ENCODE measurements around the gene ASPN.

Gene ASPN

DNA sequence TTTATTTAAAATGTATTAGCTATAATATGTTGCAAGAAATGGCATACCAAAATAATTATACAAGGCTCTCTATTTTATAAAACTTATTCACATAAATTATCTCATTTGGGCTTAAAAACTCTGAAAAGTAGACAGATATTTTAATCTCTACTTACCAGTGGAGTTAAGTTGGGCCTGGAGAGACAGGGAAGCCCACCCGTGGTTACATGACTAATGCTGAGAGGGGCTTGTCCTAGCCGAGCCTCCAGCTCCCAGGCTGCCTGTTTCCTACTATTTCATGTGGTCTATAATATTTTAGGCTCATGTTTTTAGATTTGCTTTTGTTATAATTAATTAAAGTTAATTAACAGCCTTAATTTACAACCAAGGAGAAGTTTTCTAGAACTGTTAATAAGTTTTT is 20.9 kb upstream of the ASPN start:
- DNase-seq, result no peak

DNA sequence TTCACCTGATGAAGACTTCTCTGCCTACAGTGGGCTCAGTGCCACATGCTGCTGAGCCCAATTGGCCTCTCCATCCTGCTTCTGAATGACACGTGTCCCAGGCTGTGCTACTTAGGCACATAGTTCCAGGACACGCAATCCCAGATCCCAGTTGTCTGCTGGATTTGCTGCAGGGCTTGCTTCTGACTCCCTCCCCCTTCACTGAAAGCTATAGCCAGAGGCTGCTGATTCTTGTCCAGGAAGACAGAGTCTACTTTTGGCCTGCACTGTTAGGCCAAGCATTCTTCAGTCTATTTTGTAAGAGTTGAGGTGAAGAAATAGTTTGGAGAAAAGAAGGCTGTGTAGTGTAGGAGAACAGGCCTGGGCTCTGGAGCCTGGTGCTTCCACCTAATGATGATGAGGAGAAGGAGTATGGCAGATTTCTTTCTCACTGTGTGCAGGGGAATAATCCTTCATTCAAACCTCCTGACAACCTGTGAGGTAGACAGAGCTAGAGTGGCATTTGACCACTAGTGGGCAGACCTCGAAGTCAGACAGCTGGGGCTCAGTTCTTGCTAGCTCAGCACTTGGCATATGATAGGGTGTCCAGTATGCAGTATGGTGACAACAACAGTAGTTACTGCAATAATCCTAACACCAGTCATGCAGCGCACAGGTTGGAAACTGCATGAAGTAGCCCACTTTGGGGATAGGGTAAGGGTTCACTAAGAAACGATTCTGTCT is 19.5 kb upstream of the ASPN start:
- no peak for DNase-seq

GRCh38 chr9:92500725-92501124 is 18.4 kb upstream of the ASPN start:
- no peak for DNase-seq

DNA sequence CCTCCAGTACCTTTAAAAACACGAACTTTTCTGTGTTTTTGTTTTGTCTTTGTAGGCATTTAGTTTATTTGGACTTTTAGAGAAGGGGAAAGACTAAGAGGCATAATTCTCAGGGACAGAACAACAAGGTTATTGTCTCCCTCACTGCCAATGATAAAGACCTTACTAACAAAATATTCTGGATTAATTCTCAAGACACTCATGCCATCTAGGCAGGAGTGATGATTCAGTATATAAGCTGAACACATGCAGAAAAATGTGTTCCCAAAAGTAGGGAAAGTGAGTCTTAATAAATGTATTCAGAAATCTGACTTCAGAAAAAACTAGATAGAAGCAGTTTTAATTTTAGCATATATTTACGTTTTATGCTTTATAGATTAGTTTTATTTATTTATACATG is 17.4 kb upstream of the ASPN start:
- DNase-seq, result no peak

DNA sequence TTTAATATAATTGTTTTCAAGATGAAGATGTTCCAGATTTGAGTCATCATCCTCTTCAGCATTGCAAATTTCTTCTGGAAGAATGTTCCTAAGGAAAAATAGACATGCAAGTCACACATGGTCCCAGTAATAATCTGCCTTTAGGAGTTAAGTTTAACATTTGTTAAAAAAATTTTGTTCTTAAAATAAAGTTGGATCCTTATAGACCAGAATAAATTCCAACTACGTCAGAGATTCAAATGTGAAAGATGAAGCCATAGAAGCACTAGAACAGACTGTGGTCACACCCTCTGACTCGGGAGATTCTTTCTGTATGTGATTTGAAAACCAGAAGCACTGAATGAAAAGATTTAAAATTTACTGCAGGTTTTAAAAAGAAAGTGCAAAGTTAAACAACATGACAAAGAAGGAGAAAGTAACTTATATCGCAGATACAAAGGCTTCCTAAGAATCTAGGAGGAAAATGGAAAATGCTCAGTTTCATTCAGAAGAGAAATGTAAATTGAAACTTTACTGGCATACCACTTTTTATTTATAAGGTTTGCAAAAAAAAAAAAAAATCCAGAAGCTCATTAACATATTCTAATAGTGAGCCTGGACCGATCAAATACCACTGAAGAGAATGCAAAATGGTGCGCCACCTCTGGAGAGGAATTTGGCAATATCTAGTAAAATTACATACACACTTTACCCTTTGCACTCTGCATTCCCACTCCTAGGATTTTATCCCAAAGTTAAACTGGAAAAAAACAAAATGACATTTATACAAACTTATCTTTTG is 14.3 kb upstream of the ASPN start:
- DNase-seq, result no peak

DNA sequence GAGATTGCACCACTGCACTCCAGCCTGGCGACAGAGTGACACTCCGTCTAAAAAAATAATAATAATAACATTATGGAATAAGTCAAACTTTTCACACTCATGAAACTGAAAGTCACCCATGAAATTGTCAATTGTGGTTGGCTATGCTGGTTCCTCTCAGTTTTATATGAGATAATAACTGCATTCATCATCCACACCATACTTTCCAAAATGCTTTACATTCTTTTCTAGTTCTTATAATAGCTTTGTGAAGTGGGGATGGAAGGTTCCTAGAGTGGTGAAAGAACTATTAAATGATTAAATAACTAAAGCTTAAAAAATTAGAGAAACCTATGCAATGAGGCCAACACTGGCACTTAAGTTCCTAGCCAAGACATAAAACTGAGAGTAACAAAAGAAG is 12.6 kb upstream of the ASPN start:
- no peak for DNase-seq

DNA sequence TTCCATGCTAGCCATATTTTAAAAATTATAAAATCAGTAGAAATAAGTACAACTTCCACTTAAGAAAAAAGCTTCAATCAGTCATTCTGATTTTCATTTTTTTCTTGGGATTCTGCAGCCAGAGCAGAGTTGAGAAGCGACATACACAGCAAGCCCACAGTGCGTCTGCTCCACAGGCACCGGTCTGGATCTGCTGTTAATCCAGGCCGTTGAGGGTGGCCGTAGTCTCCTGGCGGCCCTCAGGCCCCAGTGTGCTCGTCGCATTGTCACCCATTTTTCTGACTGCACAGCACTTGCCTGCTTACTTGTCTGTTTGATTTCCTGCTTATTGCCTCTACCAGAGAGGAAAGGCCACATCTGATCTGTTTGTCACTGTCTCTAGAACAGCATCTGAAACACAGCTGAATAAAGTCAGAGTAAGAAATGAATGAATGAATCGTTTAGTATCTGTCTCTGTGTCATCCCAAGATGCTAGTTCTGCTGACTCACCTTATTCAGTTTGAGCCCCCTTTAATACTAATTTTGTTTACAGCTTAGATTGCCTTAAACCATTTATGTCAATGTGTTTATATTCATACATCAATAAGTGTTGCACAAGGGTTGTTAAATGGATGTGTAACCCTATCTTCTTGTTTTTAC is 11.6 kb upstream of the ASPN start:
- DNase-seq, result no peak

DNA sequence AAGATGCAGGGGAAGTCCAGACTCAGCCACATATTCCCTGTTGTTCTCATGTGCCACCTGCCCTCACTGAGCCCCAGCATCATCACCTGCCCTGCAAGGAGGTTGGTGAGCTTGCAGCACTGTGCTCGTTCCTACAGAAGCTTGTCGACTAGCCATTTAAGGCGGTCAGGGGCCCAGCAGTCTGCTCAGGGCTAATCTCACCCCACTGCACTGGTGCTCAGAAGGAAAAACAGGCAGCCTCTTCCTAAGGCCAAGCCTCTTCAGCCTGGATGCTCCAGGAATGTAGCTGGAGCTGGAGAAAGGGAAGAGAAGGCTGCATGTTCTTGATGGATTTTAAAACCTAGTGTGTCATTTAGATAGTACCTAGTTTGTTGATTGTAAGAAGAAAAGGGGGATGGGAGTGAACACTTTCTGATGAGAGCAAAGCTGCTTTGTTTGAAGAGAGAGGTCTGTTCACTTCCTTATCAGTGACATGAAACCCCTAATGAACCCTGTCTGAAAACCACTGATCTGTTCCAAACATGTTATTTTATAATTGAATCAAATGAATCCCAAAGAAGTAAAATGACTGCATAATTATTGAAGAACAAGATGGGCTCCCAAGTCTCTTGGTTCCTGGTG is 10.6 kb upstream of the ASPN start:
- no peak for DNase-seq

GRCh38 chr9:92488681-92489550 is 6.6 kb upstream of the ASPN start:
- no peak for DNase-seq

GRCh38 chr9:92486371-92486770 is 4.1 kb upstream of the ASPN start:
- DNase-seq, result no peak

- no peak for DNase-seq
Observed at GRCh38 chr9:92484563-92484962, 2.3 kb upstream of the ASPN start.

GRCh38 chr9:92483627-92484545 is 1.6 kb upstream of the ASPN start:
- no peak for DNase-seq

DNA sequence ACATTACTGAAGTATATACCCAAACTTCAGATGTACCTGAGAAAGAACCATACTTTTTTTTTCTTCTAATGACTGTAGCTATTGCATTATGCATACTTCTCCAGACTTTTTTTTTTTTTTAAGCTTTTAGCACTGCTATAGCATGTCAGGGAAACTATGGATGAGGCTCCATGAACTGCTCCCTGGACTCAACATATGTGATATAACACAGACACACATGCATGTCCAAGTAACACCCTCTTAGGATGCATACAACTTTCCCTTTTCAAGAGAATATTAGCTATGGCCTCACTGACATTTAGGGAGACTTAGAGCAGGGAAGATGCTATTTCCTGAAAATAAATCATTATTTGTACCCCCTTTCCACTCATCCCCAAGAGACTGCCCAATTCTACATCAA is 499 bp upstream of the ASPN start:
- no peak for DNase-seq

DNA sequence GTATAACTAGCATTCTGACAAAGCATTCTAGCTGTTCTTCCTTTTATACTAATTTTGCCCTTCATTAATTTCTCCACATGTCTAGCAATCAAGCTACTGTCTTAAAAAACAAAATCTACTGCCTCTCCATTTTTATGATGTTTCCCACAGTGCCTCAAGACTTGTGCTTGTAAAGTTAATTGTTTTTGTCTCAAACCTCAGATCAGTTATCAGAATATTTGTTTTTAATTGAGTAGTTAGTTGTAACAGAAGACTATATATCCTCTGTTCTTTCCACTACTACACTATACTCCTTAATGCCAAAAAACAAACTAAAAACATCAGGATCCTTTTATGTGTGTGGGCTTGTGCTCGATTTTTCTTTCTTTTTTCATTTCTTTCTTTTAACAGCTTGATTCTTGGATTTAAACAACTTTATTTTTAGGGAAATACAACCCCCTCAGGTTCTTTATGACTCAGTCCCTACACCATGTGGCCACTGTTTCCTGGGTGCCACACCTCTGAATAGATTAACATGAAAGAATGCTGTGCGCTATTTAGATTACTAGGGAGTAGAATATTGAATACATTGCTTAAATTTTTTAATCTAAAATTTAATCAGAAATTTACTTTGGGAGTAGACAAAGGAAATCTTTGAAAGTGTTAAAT is 1.2 kb downstream of the ASPN start:
- no peak for DNase-seq

DNA sequence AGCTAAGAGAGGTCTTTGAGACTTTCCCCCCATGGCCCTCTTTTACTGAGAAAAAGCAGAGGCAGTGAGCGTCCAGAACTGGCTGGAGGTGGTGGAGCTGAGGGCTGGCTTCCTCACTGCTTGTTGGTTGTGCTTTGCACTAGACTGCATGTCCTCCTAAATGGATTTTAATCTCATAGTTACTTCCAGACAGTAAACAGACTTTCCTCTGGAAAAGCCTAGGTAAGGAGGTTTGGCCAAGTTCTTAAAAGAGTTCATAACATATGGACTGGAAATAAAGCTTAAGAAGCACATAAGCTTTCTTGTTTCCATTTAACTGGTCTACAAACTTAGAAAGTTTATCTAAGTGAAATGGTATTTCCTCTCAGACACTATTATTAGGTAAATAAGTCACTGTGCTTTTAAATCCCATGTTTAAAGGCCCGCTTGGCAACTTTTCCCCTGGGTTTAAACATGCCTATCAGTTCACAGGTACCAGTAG is 2.0 kb downstream of the ASPN start:
- no peak for DNase-seq

DNA sequence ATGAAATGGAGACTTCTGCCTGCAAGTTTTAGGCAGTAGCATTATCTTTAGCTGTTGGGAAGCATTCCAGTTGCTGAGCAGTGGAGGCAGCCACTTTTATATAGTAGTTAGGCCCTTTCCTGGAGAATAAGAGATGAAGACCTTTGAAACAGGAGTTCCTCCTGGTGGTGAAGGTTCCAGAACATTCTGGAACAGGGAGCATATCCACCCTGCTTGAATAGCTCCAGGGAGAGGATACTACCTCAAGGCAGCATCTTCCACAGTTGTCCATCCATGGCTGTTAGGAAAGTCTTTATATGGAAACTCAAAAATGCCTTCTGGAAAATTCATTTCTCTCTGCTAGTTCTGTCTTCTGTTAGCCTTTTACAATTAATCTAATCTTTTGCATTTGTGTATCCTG is 3.0 kb downstream of the ASPN start:
- DNase-seq, result no peak

GRCh38 chr9:92478783-92479182 is 3.5 kb downstream of the ASPN start:
- DNase-seq, result no peak

DNA sequence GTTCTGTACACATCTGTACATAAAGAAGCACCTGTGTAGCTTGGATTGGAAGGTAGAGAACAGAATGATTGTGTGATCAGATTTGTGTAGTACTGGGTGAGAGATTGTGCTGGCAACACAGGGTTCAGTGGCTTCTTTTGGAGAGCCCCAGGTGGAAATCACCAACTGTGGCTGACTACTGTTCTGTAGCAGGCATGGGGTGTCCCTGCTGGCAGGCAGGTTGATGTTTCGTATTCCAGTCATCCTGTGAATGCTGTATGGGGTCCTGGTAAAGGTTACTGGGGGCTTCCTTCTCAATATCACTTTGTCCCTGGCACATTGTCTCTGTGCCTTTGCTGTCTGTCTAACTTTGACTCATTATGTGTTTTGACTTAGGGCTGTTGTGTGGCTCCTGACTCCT is 5.3 kb downstream of the ASPN start:
- no peak for DNase-seq

DNA sequence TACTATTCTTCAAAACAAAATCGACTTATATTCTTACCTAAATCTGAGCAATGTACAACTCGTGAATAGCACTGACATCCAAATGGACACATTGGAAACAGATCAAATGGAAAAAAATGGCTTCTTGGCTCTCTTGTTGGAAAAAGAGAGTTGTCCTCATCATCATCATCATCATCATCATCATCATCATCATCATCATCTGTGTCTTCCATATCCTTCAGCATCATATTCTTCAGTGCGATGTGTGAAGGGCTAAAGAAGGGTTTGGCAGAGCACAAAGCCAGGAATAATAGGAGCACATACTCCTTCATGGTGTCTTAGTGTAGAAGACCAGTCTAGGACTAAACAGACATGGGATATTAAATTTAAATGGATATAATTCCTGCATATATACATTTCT is 7.7 kb downstream of the ASPN start:
- no peak for DNase-seq

- no peak for DNase-seq
Observed at GRCh38 chr9:92468206-92468605, 14.1 kb downstream of the ASPN start.

DNA sequence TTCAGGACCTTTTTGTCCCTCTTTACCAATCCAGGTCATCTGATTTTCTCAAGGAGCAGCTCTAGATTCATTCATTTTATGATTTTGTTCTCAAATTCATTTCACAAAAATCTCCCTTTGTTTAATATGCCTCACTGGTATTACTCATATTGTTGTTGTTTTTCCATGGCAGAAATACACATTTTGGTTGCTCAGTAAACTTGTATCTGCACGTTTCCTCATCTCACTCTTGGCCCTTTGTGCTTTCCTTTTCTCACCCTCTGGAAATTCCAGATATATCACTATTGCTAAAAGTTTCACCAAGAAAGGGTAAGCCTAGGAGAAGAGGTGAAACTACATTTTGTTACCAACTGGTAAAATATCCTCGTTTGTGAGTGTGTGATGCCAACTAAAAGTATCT is 14.8 kb downstream of the ASPN start:
- DNase-seq, result no peak
